ENCODE results near the gene CENPF. TPM values are rescaled to one million over a fixed set of nuclear protein-coding genes. Genes with fewer than 3 reads are reported as not detected.
"Not testable (repeated sequence)": the region's sequence is repeated elsewhere in the genome, so short reads cannot be mapped to it uniquely, and the experiment has no call there.

The CENPF gene
- total RNA-seq, 1 experiment from 2014 or later = 113 TPM

DNA sequence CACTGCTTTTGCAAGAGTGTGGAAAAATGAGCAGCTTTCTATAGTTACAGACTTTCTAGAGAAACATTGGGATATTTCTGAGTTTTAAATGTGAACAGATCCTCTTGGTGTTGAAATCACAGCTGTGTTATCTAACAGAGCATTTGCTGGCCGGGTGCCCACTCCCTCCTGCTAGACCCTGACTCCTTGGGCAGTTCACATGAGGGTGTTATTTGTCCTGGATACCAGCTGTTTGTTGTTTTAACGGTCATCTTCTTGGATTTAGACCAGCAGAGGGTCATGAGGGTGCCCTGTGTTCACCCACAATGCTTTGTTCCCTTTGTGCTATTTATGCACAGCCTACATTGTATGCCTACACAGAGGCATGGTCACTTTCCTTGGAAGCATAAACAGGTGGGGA, 67.1 kb downstream of the CENPF start:
- no peak overlapping the region for H4K8ac ChIP-seq (replicated peaks; ENCODE audit: insufficient read length, low read depth, low read length)
- no peak overlapping the region for H3K23ac ChIP-seq (ENCODE audit: insufficient read length, low read depth, low read length)
- H3K79me2 ChIP-seq (ENCODE audit: insufficient read depth, low read length) = no peaks in the 10 kb centered on the region
- H4K5ac ChIP-seq (ENCODE audit: insufficient read length, low read depth, low read length) = no peak overlapping the region
- no peak overlapping the region for H2AFZ ChIP-seq (ENCODE audit: low read length)
- H2BK120ac ChIP-seq (ENCODE audit: low read depth, low read length, poor library complexity, severe bottlenecking) = no peak overlapping the region
- DNase-seq = no peak
- Mint-ChIP-seq H3K4me1 (no peaks in the 10 kb centered on the region), H3K27me3 (ENCODE audit: low read depth) (no peaks in the 10 kb centered on the region), H3K9me3 (no peaks in the 10 kb centered on the region), H3K4me3 (no peak overlapping the region), H3K36me3 (ENCODE audit: insufficient read depth in 1 of 3, low read depth in 3 of 3) (peaks cover 38 to 43% (median 39%) of the 10 kb centered on the region in 3 experiments; a peak in 6 of 7 replicates), H3K27ac (no peak overlapping the region; a peak in 1 of 7 replicates)
- no peak overlapping the region for H3K4me2 ChIP-seq (ENCODE audit: insufficient read depth, insufficient read length, low read length)
- H3K23me2 ChIP-seq (ENCODE audit: insufficient read length, low read depth, low read length, poor library complexity, severe bottlenecking) = no peaks in the 10 kb centered on the region
- TF ChIP-seq, protein P1, sequence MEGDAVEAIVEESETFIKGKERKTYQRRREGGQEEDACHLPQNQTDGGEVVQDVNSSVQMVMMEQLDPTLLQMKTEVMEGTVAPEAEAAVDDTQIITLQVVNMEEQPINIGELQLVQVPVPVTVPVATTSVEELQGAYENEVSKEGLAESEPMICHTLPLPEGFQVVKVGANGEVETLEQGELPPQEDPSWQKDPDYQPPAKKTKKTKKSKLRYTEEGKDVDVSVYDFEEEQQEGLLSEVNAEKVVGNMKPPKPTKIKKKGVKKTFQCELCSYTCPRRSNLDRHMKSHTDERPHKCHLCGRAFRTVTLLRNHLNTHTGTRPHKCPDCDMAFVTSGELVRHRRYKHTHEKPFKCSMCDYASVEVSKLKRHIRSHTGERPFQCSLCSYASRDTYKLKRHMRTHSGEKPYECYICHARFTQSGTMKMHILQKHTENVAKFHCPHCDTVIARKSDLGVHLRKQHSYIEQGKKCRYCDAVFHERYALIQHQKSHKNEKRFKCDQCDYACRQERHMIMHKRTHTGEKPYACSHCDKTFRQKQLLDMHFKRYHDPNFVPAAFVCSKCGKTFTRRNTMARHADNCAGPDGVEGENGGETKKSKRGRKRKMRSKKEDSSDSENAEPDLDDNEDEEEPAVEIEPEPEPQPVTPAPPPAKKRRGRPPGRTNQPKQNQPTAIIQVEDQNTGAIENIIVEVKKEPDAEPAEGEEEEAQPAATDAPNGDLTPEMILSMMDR (conservative IDR thresholded peaks at IDR 0.05) = no peak
- H3T11ph ChIP-seq (ENCODE audit: low read length) = no peak overlapping the region
- no peaks in the 10 kb centered on the region for H3K9me3 ChIP-seq (ENCODE audit: control insufficient read depth, low read depth, low read length)
- no peak overlapping the region for H3K27ac ChIP-seq (ENCODE audit: insufficient read length, low read depth, low read length)
- H3K4me1 ChIP-seq (ENCODE audit: insufficient read depth, low read length) = no peaks in the 10 kb centered on the region
- no peak overlapping the region for H3K14ac ChIP-seq (ENCODE audit: insufficient read depth, low read length)
- no peaks in the 10 kb centered on the region for H3K79me1 ChIP-seq (ENCODE audit: insufficient read depth, low read depth, low read length, poor library complexity, severe bottlenecking)
- H2BK5ac ChIP-seq (ENCODE audit: insufficient read length, low read length) = no peak overlapping the region
- no peak overlapping the region for H2AK5ac ChIP-seq (ENCODE audit: insufficient read length, low read length)
- H3K27me3 ChIP-seq (ENCODE audit: insufficient read depth, low read length) = no peaks in the 10 kb centered on the region
- no peak overlapping the region for H2BK20ac ChIP-seq (ENCODE audit: low read depth, low read length, poor library complexity, severe bottlenecking)
- H2BK15ac ChIP-seq (ENCODE audit: low read depth, low read length) = no peak overlapping the region
- H3K18ac ChIP-seq (ENCODE audit: insufficient read length, low read depth, low read length) = no peak overlapping the region
- no peak overlapping the region for H3K56ac ChIP-seq (ENCODE audit: insufficient read length, low read depth, low read length)
- H4K20me1 ChIP-seq (ENCODE audit: control insufficient read depth, insufficient read depth, insufficient read length) = no peaks in the 10 kb centered on the region
- WGBS (ENCODE audit: extremely low coverage, insufficient read length, low lambda C conversion rate) = no CpG with 5 or more reads among the region's 2 CpGs
- no peak overlapping the region for H4K91ac ChIP-seq (ENCODE audit: insufficient read length, low read depth, low read length)
- no peak overlapping the region for H2BK12ac ChIP-seq (ENCODE audit: insufficient read length, low read depth, low read length)
- no peak overlapping the region for H3K4ac ChIP-seq (ENCODE audit: low read depth, low read length)
- no peak overlapping the region for H3K9ac ChIP-seq (ENCODE audit: extremely low read depth, insufficient read length, low read length)

DNA sequence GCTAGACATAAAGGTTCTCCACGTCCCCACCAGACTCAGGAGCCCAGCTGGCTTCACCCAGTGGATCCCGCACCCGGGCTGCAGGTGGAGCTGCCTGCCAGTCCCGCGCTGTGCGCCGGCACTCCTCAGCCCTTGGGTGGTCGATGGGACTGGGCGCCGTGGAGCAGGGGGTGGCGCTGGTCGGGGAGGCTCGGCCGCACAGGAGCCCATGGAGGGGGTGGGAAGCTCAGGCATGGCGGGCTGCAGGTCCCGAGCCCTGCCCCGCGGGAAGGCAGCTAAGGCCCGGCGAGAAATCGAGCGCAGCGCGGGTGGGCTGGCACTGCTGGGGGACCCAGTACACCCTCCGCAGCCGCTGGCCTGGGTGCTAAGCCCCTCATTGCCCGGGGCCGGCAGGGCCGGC, 70.0 kb downstream of the CENPF start:
- H4K5ac ChIP-seq (ENCODE audit: insufficient read length, low read depth, low read length); H2BK5ac ChIP-seq (ENCODE audit: insufficient read length, low read length); H3K27me3 ChIP-seq (ENCODE audit: insufficient read depth, low read length); H3K9me3 Mint-ChIP-seq; H3K9ac ChIP-seq (ENCODE audit: extremely low read depth, insufficient read length, low read length); H3K18ac ChIP-seq (ENCODE audit: insufficient read length, low read depth, low read length); H3K9me3 ChIP-seq (ENCODE audit: control insufficient read depth, low read depth, low read length); H4K91ac ChIP-seq (ENCODE audit: insufficient read length, low read depth, low read length); H3K79me1 ChIP-seq (ENCODE audit: insufficient read depth, low read depth, low read length, poor library complexity, severe bottlenecking); H3K27me3 Mint-ChIP-seq (ENCODE audit: low read depth); H3K56ac ChIP-seq (ENCODE audit: insufficient read length, low read depth, low read length); H3K23ac ChIP-seq (ENCODE audit: insufficient read length, low read depth, low read length); H2BK12ac ChIP-seq (ENCODE audit: insufficient read length, low read depth, low read length); H3K4me2 ChIP-seq (ENCODE audit: insufficient read depth, insufficient read length, low read length); H3K79me2 ChIP-seq (ENCODE audit: insufficient read depth, low read length); H2BK15ac ChIP-seq (ENCODE audit: low read depth, low read length); H3K4me3 Mint-ChIP-seq; H2AK5ac ChIP-seq (ENCODE audit: insufficient read length, low read length); H3K23me2 ChIP-seq (ENCODE audit: insufficient read length, low read depth, low read length, poor library complexity, severe bottlenecking); H3K4me1 ChIP-seq (ENCODE audit: insufficient read depth, low read length); H3K4ac ChIP-seq (ENCODE audit: low read depth, low read length); H3T11ph ChIP-seq (ENCODE audit: low read length); H3K27ac ChIP-seq (ENCODE audit: insufficient read length, low read depth, low read length); DNase-seq; H4K20me1 ChIP-seq (ENCODE audit: control insufficient read depth, insufficient read depth, insufficient read length); H3K4me1 Mint-ChIP-seq; H2AFZ ChIP-seq (ENCODE audit: low read length); H2BK20ac ChIP-seq (ENCODE audit: low read depth, low read length, poor library complexity, severe bottlenecking); H3K27ac Mint-ChIP-seq; H4K8ac ChIP-seq (replicated peaks; ENCODE audit: insufficient read length, low read depth, low read length); H2BK120ac ChIP-seq (ENCODE audit: low read depth, low read length, poor library complexity, severe bottlenecking); H3K14ac ChIP-seq (ENCODE audit: insufficient read depth, low read length): not testable (repeated sequence)
- WGBS (ENCODE audit: extremely low coverage, insufficient read length, low lambda C conversion rate) = no CpG with 5 or more reads among the region's 29 CpGs
- peaks cover 10 to 14% (median 12%) of the 10 kb centered on the region in 3 experiments; a peak in 6 of 7 replicates for H3K36me3 Mint-ChIP-seq (ENCODE audit: insufficient read depth in 1 of 3, low read depth in 3 of 3)

Data from H9 (cell line).